MM.1S (cell line): ENCODE measurements around the gene ZNF366.
"Not testable (repeated sequence)": the region's sequence is repeated elsewhere in the genome, so short reads cannot be mapped to it uniquely, and the experiment has no call there.

Experiments
- DNase-seq: peaks from one replicate; pipeline ENCODE4 v3.0.0-alpha.2; 2015
- H2AFZ ChIP-seq: fragments of 300-600 bp; sonication (generic); 2 replicates; pipeline ENCODE4 v1.6.0; 2016; ENCODE audit warnings: antibody characterized with exemption, low read length
- H3F3A ChIP-seq: fragments of 300-600 bp; sonication (generic); 2 replicates; pipeline ENCODE4 v1.6.1; 2016; ENCODE audit warnings: mild to moderate bottlenecking, antibody characterized with exemption, low read length, moderate library complexity, mixed read lengths; ENCODE audit not compliant: insufficient read depth
- H3K27ac ChIP-seq: fragments of 300-600 bp; sonication (generic); 2 replicates; pipeline ENCODE4 v1.5.1; 2016; ENCODE audit warnings: mild to moderate bottlenecking, low read length
- H3K27me3 ChIP-seq: fragments of 300-600 bp; sonication (generic); replicated peaks from 2 replicates; pipeline ENCODE4 v1.6.0; 2016; ENCODE audit warnings: low read length; ENCODE audit not compliant: insufficient read depth
- H3K36me3 ChIP-seq: fragments of 300-600 bp; sonication (generic); replicated peaks from 2 replicates; pipeline ENCODE4 v1.6.1; 2016; ENCODE audit warnings: mild to moderate bottlenecking, low read length, mixed read lengths; ENCODE audit not compliant: insufficient read depth
- H3K4me1 ChIP-seq: fragments of 300-600 bp; sonication (generic); 2 replicates; pipeline ENCODE4 v1.6.1; 2016; ENCODE audit warnings: low read length, mixed read lengths
- H3K4me2 ChIP-seq: fragments of 300-600 bp; sonication (generic); 2 replicates; pipeline ENCODE4 v1.6.0; 2016; ENCODE audit warnings: low read depth, low read length
- H3K4me3 ChIP-seq: fragments of 300-600 bp; sonication (generic); 2 replicates; pipeline ENCODE4 v1.5.1; 2016; ENCODE audit warnings: low read length, mixed read lengths
- H3K79me2 ChIP-seq: fragments of 300-600 bp; sonication (generic); 2 replicates; pipeline ENCODE4 v1.6.1; 2016; ENCODE audit warnings: mixed run types, low read length, mixed read lengths
- H3K9ac ChIP-seq: fragments of 300-600 bp; sonication (generic); 2 replicates; pipeline ENCODE4 v1.6.1; 2016; ENCODE audit warnings: low read length, mixed read lengths
- H3K9me2 ChIP-seq: fragments of 300-600 bp; sonication (generic); replicated peaks from 2 replicates; pipeline ENCODE4 v1.6.1; 2016; ENCODE audit warnings: mild to moderate bottlenecking, low read length, mixed read lengths; ENCODE audit not compliant: insufficient read depth
- H3K9me3 ChIP-seq: fragments of 300-600 bp; sonication (generic); replicated peaks from 2 replicates; pipeline ENCODE4 v1.6.1; 2016; ENCODE audit warnings: mild to moderate bottlenecking, low read length, mixed read lengths; ENCODE audit not compliant: insufficient read depth
- H4K20me1 ChIP-seq: fragments of 300-600 bp; sonication (generic); 2 replicates; pipeline ENCODE4 v1.6.1; 2016; ENCODE audit warnings: mild to moderate bottlenecking, low read length, moderate library complexity, mixed read lengths; ENCODE audit not compliant: insufficient read depth
- EZH2 ChIP-seq: fragments of 300-600 bp; sonication (generic); optimal IDR thresholded peaks from 2 replicates; pipeline ENCODE3; 2017; ENCODE audit warnings: low read depth, mild to moderate bottlenecking, antibody characterized with exemption, low read length, mixed read lengths
- EZH2phosphoT487 ChIP-seq: fragments of 300-600 bp; sonication (generic); IDR thresholded peaks from 2 replicates; pipeline ENCODE4 v1.6.1; 2018; ENCODE audit warnings: antibody characterized with exemption, low read length
- TF ChIP-seq, protein P1 (sequence below): fragments of 300-600 bp; sonication (generic); IDR thresholded peaks from 2 replicates; pipeline ENCODE4 v1.5.1; 2016; ENCODE audit warnings: antibody characterized with exemption, low read length, mixed read lengths

Gene ZNF366

GRCh38 chr5:72408127-72408526, 99.1 kb downstream of the ZNF366 start:
- no peaks in the 10 kb centered on the region for H3K36me3 ChIP-seq
- H3K4me2 ChIP-seq, result no peak overlapping the region
- H3K27me3 ChIP-seq, result no peaks in the 10 kb centered on the region
- TF ChIP-seq, protein P1, sequence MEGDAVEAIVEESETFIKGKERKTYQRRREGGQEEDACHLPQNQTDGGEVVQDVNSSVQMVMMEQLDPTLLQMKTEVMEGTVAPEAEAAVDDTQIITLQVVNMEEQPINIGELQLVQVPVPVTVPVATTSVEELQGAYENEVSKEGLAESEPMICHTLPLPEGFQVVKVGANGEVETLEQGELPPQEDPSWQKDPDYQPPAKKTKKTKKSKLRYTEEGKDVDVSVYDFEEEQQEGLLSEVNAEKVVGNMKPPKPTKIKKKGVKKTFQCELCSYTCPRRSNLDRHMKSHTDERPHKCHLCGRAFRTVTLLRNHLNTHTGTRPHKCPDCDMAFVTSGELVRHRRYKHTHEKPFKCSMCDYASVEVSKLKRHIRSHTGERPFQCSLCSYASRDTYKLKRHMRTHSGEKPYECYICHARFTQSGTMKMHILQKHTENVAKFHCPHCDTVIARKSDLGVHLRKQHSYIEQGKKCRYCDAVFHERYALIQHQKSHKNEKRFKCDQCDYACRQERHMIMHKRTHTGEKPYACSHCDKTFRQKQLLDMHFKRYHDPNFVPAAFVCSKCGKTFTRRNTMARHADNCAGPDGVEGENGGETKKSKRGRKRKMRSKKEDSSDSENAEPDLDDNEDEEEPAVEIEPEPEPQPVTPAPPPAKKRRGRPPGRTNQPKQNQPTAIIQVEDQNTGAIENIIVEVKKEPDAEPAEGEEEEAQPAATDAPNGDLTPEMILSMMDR, result no peak
- TF ChIP-seq EZH2phosphoT487 (no peak), EZH2 (no peak)
- H2AFZ ChIP-seq, result no peak overlapping the region
- H3K9me2 ChIP-seq, result no peaks in the 10 kb centered on the region
- peaks cover 4% of the 10 kb centered on the region; the same call in 1 of the 2 replicates for H3K4me1 ChIP-seq
- no peaks in the 10 kb centered on the region for H4K20me1 ChIP-seq
- no peak overlapping the region for H3K9ac ChIP-seq
- DNase-seq, result no peak
- H3F3A ChIP-seq, result no peaks in the 10 kb centered on the region
- H3K79me2 ChIP-seq, result no peaks in the 10 kb centered on the region
- no peak overlapping the region for H3K27ac ChIP-seq
- no peak overlapping the region for H3K4me3 ChIP-seq
- no peaks in the 10 kb centered on the region for H3K9me3 ChIP-seq

GRCh38 chr5:72407541-72407940, 99.7 kb downstream of the ZNF366 start:
- no peaks in the 10 kb centered on the region for H3K79me2 ChIP-seq
- H3K27ac ChIP-seq, result no peak overlapping the region
- H3K36me3 ChIP-seq, result no peaks in the 10 kb centered on the region
- TF ChIP-seq EZH2 (no peak), EZH2phosphoT487 (no peak)
- TF ChIP-seq, protein P1, result no peak
- no peaks in the 10 kb centered on the region for H3F3A ChIP-seq
- no peaks in the 10 kb centered on the region for H4K20me1 ChIP-seq
- DNase-seq, result no peak
- H3K4me1 ChIP-seq, result peaks cover 4% of the 10 kb centered on the region; the same call in 1 of the 2 replicates
- H3K9me3 ChIP-seq, result no peaks in the 10 kb centered on the region
- H3K9ac ChIP-seq, result no peak overlapping the region
- no peak overlapping the region for H3K4me2 ChIP-seq
- no peaks in the 10 kb centered on the region for H3K9me2 ChIP-seq
- H2AFZ ChIP-seq, result no peak overlapping the region
- H3K27me3 ChIP-seq, result no peaks in the 10 kb centered on the region
- no peak overlapping the region for H3K4me3 ChIP-seq

- no peak for DNase-seq
- Histone ChIP-seq H3K9me3 (no peaks in the 10 kb centered on the region), H3K9ac (no peak overlapping the region), H4K20me1 (no peaks in the 10 kb centered on the region), H3K27ac (no peak overlapping the region), H3K27me3 (no peaks in the 10 kb centered on the region), H3K36me3 (no peaks in the 10 kb centered on the region), H2AFZ (no peak overlapping the region), H3K9me2 (no peaks in the 10 kb centered on the region), H3K4me3 (no peak overlapping the region), H3K4me1 (peaks cover 4% of the 10 kb centered on the region; the same call in 1 of the 2 replicates), H3F3A (no peaks in the 10 kb centered on the region), H3K79me2 (no peaks in the 10 kb centered on the region), H3K4me2 (no peak overlapping the region)
- TF ChIP-seq, protein P1, result no peak
- TF ChIP-seq EZH2phosphoT487 (no peak), EZH2 (no peak)
These were observed 100.1 kb downstream of the ZNF366 start for GRCh38 chr5:72407078-72407477.

DNA sequence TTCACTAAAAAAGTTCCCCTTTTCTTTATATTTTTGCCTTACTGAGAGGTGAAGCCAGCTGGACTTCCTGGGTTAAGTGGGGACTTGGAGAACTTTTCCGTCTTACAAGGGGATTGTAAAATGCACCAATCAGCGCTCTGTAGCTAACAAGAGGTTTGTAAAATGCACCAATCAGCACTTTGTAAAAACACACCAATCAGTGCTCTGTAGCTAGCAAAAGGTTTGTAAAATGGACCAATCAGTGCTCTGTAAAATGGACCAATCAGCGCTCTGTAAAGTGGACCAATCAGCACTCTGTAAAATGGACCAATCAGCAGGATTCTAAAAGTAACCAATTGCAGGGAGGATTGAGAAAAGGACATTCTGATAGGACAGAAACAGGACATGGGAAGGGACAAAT, 102.4 kb downstream of the ZNF366 start:
- H3K9me2 ChIP-seq, H3K9me3 ChIP-seq, DNase-seq, H3K27me3 ChIP-seq, H3K9ac ChIP-seq, H4K20me1 ChIP-seq, H3K4me3 ChIP-seq, H3F3A ChIP-seq, H3K79me2 ChIP-seq, H3K36me3 ChIP-seq, H2AFZ ChIP-seq, H3K27ac ChIP-seq, H3K4me2 ChIP-seq, H3K4me1 ChIP-seq: not testable (repeated sequence)
